Superior temporal gyrus (tissue), 1 donor: Measurements from ENCODE around the gene FCMR.
"Not testable (repeated sequence)": the region's sequence is repeated elsewhere in the genome, so short reads cannot be mapped to it uniquely, and the experiment has no call there.

Experiments
- DNase-seq: peaks from one replicate; pipeline ENCODE4 v3.0.0-alpha.2; 2016; ENCODE audit errors: extremely low spot score

FCMR gene

DNA sequence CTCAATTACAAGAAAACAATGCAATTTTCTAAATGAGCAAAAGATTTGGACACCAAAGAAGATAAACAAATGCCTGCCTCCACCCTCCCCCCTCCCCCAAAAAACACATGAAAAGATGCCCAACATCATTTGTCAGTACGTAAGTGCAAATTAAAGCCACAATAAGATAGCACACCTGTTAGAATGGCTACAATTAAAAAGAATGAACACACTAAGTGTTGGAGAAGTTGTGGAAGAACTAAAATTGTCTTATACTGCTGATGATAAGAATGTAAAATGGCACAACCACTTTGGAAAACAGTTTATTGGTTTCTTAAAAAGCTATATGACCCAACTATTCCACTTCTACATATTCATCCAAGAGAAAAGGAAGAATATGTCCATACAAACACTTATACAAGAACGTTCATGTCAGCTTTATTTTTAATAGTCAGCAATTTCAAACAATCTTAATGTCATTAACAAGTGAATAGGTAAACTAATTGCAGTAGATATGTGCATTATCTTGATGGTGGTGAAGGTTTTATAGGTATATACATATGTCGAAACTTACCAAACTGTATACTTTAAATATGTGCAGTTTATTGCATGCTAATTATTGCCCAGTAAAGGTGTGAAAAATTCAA lies 45.9 kb downstream of the FCMR start:
- no peak for DNase-seq

GRCh38 chr1:206873603-206874188 lies 48.0 kb downstream of the FCMR start:
- DNase-seq = no peak

GRCh38 chr1:206872139-206872538 lies 49.6 kb downstream of the FCMR start:
- DNase-seq = no peak

- DNase-seq = no peak
These were observed 53.5 kb downstream of the FCMR start for GRCh38 chr1:206868264-206868663.

- no peak for DNase-seq
These were observed 54.0 kb downstream of the FCMR start for GRCh38 chr1:206867716-206868115.

DNA sequence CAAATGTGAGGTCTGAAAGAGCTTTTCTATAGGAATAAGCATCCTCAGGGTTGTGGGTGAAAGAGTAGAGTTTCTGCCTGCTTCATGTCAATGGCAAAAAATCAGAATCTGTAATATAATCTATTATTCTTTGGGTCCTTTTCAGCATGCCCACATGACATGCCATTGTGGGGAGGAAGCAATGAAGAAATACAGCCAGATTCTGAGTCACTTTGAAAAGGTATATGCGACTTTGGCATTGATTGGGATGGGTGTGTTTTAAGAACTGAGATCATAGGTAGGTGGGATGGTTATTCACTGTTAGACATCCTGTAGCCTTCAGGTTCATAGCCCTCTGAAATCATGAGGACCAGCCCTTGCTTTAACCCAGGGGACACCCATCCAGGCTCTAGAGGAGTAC lies 54.5 kb downstream of the FCMR start:
- DNase-seq = no peak

GRCh38 chr1:206866062-206866461 lies 55.7 kb downstream of the FCMR start:
- DNase-seq = no peak

DNA sequence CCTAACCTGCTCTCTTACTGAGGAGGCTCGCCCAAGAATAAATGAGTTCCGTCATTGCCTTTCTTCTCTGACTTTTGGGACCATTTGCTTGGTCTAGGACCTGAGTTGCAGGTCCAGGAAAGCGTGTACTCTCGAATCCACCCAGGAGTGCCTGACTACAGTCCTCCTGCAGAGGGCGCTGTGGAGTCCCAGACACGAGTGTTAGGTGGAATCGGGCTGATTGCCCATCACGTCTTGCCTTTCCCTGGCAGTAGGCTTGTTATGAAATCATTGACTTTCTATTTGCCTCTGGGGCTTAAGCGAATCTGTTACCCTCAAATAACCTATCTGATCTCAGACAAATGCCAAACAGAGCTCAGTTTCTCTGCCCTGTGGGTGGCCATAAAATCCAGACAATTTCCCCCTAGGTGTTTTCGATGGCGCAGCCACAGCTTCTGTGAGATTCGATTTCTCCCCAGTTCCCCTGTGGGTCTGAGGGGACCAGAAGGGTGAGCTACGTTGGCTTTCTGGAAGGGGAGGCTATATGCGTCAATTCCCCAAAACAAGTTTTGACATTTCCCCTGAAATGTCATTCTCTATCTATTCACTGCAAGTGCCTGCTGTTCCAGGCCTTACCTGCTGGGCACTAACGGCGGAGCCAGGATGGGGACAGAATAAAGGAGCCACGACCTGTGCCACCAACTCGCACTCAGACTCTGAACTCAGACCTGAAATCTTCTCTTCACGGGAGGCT lies 56.6 kb downstream of the FCMR start, which contains the start of gene IL20:
Gene IL20, plus strand, starts transcription at position 685 of the 733 bp plus-strand sequence. CDS start 230 bp downstream, outside the sequence.
- DNase-seq = peak; percentile 57

DNA sequence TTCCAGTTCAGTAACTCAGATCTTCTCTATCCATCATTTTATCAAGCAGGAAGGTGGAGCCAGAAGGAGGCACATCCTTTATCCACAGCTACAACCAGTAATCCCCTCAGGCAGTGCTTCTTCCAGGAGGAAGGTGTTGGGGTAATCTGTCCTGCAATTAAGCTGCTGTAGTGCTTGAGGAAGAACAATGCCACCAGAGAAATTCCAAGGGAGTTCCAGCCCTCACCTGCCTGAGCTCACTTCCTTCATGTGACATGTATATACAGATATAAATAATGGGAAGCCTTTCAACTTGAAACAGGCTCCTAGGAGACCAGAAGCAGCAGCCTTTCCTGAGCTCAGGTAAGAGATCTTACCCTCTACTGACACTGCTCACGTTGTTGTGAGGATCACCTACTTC lies 58.5 kb downstream of the FCMR start:
- DNase-seq = no peak

DNA sequence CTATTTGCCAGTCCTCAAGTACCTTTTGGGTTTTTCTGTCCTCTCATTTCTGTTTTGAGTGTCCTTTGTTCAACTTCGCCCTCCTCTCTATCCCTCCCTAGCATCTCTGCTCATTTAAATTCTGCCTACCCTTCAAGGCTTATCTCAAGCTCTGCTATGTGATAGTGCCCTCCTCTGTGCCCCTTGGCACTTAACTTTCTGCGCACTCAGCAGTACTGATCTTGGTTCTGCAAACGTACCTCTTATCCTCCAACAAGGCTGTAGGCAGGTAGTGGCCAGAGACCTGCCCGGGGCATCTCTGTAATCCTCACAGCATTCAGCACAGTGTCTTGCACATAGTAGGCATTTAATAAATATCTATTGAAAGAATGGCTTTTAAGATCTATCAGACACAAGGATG lies 61.6 kb downstream of the FCMR start:
- no peak for DNase-seq

GRCh38 chr1:206859082-206859521 lies 62.6 kb downstream of the FCMR start:
- DNase-seq = no peak

GRCh38 chr1:206856674-206857464 lies 64.9 kb downstream of the FCMR start:
- DNase-seq = no peak

GRCh38 chr1:206855859-206856258 lies 65.9 kb downstream of the FCMR start:
- DNase-seq = no peak

DNA sequence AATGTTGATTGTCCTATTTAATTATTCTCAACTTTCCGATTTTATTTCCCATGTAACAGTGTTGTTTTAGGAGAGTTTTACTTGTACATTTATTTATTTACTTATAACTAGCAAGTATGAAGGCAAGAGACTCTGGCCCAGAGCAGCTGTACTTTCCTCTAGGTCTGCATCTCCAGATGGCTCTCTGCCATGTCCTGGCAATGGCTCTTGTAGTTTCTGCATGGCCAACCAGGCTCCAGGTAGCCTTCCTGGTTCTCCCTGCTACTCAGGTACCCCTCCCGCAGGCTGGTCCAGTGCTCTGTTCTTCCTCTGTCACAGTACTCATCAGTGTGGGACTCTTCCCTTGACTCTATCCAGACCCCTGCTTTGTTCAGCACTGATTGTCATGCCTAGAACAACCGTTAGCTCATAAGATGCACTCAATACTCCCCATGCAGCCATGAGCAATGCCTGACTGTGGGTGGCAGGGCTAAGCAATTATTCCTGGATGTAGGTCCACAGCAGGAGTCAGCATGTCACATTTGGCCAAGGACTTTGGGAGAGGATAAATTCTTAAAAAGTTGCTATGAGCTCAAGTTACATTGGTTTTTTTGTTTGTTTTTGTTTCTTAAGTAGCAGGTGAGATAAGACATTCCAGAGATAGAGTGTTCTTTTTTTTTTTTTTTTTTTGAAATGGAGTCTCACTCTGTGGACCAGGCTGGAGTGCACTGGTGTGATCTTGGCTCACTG lies 67.2 kb downstream of the FCMR start:
- no peak for DNase-seq

- DNase-seq = not testable (repeated sequence)
These were observed 68.0 kb downstream of the FCMR start for GRCh38 chr1:206853696-206854095.
